ENCODE data around the gene MAP2K3. TPM values are rescaled to one million over a fixed set of nuclear protein-coding genes. Genes with fewer than 3 reads are reported as not detected.
"Not testable (repeated sequence)": the region's sequence is repeated elsewhere in the genome, so short reads cannot be mapped to it uniquely, and the experiment has no call there.

Gene MAP2K3
- polyA plus RNA-seq, 1 donor = 49.7 TPM

DNA sequence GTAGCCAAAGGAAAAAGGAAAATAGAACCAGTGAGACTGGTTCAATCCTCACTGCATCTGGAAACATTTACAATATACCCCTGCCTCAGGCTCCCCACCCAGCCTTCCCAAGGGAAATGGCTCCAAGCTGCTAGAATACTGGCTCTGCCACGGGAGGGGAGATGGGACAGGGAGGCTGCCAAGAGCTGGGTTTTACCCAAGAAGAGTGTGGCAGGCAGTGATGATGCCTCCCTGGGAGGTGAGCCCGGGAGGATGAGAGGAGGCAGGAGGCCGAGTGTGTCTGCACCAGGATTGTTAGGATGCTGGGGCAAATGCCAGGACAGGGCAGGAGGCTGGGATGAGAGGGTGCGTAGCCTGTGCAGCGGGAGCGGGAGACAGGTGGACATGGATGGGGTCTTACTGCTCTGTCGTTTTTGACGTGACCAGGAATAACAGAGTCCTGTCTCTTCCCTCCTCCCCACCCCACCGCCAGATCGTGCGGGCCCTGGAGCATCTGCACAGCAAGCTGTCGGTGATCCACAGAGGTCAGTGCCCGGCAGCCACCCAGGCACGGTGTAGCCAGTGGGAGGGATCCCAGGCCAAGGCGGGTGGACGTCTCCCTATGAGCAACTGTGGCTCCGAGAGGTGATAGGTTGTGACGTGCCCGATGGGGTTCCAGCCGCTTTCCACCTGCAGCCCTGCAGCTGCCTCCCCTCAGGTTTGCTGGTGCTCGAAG lies 18.4 kb downstream of the MAP2K3 start:
- H3K27me3 ChIP-seq (ENCODE audit: control insufficient read depth, insufficient read depth, low read length) = no peaks in the 10 kb centered on the region
- 79% methylated on average over 5 of the region's 21 CpGs for WGBS (ENCODE audit: insufficient coverage, low lambda C conversion rate)
- H3K4me1 ChIP-seq (ENCODE audit: control insufficient read depth, insufficient read depth, low read length) = no peaks in the 10 kb centered on the region
- no peak overlapping the region for H3K27ac ChIP-seq (ENCODE audit: low read length)
- H3K36me3 ChIP-seq (ENCODE audit: control insufficient read depth, insufficient read depth, low read length) = peaks cover 57% of the 10 kb centered on the region
- H3K4me3 ChIP-seq (ENCODE audit: low read length) = no peak overlapping the region
- no peak for DNase-seq
- H3K9me3 ChIP-seq (ENCODE audit: control insufficient read depth, low read depth, low read length) = peaks cover 11% of the 10 kb centered on the region

DNA sequence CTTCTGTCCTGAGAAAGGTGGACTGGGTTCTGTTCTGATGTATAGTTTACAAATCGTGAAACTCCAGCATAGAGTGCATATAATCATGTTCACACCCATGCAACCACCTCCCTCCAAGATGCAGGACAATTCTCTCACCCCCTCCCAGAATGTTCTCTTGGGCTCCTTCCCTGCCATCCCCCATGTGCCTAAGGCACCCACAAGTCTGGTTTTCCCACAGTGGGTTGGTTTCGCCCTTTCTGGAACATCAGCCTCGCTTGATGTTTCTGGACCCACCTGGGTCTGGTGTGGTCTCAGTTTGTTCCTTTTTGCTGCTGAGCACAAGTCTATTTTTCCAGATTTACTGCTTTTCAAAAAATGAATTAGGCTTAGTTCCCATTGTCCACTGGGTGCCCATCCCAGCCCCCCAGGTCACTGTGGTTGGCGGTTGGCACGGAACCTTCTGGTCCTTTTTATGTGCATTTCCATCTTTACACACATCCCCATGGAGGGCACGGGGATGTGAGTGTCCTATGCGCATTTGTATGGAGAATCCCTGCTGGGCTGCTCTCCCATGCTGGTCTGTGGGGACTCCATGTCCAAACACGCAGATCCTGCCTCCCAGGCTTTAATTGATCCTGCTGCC lies 19.0 kb downstream of the MAP2K3 start:
- no peak for DNase-seq
- Histone ChIP-seq H3K27me3 (ENCODE audit: control insufficient read depth, insufficient read depth, low read length) (no peaks in the 10 kb centered on the region), H3K27ac (ENCODE audit: low read length) (no peak overlapping the region), H3K4me3 (ENCODE audit: low read length) (no peak overlapping the region), H3K36me3 (ENCODE audit: control insufficient read depth, insufficient read depth, low read length) (peaks cover 54% of the 10 kb centered on the region), H3K4me1 (ENCODE audit: control insufficient read depth, insufficient read depth, low read length) (no peaks in the 10 kb centered on the region), H3K9me3 (ENCODE audit: control insufficient read depth, low read depth, low read length) (peaks cover 9% of the 10 kb centered on the region)
- 100% methylated on average over 1 of the region's 8 CpGs for WGBS (ENCODE audit: insufficient coverage, low lambda C conversion rate)

DNA sequence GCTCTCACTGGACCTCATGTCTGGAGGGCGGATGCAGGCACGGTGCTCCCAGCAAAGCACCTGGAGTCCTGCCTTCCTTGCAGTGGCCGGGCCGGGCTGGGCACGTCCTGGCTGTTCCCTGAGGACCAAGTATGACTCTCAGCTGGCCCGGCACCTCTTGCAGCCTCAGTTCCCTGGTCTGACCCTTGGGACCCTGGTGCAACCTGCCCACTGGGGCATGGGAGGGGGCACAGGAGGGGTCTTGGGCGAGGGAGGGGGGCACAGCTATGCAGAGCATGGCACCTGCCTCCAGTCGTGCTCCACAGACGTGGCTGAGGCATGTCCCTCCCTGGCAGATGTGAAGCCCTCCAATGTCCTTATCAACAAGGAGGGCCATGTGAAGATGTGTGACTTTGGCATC lies 19.6 kb downstream of the MAP2K3 start:
- Histone ChIP-seq H3K27me3 (ENCODE audit: control insufficient read depth, insufficient read depth, low read length) (no peaks in the 10 kb centered on the region), H3K9me3 (ENCODE audit: control insufficient read depth, low read depth, low read length) (peaks cover 13% of the 10 kb centered on the region), H3K4me3 (ENCODE audit: low read length) (no peak overlapping the region), H3K27ac (ENCODE audit: low read length) (no peak overlapping the region), H3K36me3 (ENCODE audit: control insufficient read depth, insufficient read depth, low read length) (peaks cover 56% of the 10 kb centered on the region), H3K4me1 (ENCODE audit: control insufficient read depth, insufficient read depth, low read length) (no peaks in the 10 kb centered on the region)
- DNase-seq = no peak
- WGBS (ENCODE audit: insufficient coverage, low lambda C conversion rate) = no CpG with 5 or more reads among the region's 9 CpGs

DNA sequence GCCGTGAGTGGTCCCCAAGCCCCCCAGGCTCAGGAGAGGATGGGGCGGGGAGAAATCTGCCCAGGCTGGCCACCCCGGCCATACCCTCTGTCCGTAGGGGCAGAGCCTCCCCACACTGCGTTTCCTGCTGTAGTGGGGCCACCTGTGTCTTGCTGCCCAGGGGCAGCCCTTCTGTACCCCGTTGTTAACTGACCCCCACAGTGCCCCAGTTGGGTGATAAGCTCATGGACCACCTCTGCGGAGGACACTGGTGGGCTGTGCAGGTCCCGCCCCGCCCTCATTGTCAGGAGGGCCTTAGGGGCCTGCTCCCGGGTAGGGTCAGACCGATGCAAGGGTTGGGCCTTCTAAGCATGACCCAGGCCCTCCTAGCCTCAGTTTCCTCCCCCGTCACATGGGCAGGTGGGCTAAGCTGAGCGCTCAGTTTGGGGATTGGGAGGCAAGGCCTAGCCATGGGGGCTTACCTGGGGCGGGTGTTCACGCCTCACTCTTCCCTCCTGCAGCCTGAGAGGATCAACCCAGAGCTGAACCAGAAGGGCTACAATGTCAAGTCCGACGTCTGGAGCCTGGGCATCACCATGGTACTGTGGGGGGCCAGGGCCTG lies 20.1 kb downstream of the MAP2K3 start:
- not testable (repeated sequence) for H3K27me3 ChIP-seq (ENCODE audit: control insufficient read depth, insufficient read depth, low read length); DNase-seq; H3K4me1 ChIP-seq (ENCODE audit: control insufficient read depth, insufficient read depth, low read length); H3K27ac ChIP-seq (ENCODE audit: low read length); H3K4me3 ChIP-seq (ENCODE audit: low read length)
- Histone ChIP-seq H3K9me3 (ENCODE audit: control insufficient read depth, low read depth, low read length) (peaks cover 13% of the 10 kb centered on the region), H3K36me3 (ENCODE audit: control insufficient read depth, insufficient read depth, low read length) (peaks cover 53% of the 10 kb centered on the region)
- no CpG with 5 or more reads among the region's 17 CpGs for WGBS (ENCODE audit: insufficient coverage, low lambda C conversion rate)

DNA sequence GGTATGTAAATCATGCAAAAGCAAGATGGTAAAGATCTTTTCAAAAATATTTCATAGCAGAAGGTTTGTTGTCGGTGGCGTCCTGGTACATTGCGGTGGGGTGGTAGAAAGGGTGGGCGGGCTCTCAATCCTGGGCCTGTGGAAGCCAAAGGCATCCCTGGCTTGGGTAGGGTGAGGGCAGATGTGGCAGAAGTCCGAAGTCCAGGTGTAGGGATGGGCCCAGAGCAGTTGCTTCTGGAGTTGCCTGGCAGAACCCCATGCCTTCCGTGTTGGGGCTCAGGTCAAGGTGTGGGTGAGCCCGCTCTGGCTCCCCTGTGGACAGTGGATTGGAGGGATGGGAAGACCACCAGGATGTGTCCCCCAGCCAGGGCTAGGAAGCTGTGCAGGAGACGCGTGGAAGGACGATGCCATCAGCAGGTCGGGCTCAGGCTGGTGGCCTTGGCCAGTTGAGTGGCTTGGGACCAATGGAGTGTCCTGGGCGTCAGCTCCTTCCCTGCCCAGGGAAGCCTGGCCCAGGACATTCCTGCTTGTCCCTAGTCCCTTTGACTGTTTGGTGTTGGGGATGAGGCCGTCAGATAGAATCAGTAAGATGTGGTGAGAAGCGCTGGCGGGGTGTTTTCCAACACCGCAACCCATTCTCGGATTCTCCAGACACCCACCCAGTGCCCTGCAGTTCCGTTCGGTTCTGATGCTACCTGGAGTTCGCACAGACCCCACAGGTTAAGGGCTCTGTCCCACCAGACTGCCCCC lies 21.1 kb downstream of the MAP2K3 start:
- WGBS (ENCODE audit: insufficient coverage, low lambda C conversion rate) = no CpG with 5 or more reads among the region's 20 CpGs
- DNase-seq; H3K4me3 ChIP-seq (ENCODE audit: low read length); H3K4me1 ChIP-seq (ENCODE audit: control insufficient read depth, insufficient read depth, low read length); H3K27ac ChIP-seq (ENCODE audit: low read length); H3K27me3 ChIP-seq (ENCODE audit: control insufficient read depth, insufficient read depth, low read length): not testable (repeated sequence)
- H3K9me3 ChIP-seq (ENCODE audit: control insufficient read depth, low read depth, low read length) = peaks cover 10% of the 10 kb centered on the region
- peaks cover 49% of the 10 kb centered on the region for H3K36me3 ChIP-seq (ENCODE audit: control insufficient read depth, insufficient read depth, low read length)

DNA sequence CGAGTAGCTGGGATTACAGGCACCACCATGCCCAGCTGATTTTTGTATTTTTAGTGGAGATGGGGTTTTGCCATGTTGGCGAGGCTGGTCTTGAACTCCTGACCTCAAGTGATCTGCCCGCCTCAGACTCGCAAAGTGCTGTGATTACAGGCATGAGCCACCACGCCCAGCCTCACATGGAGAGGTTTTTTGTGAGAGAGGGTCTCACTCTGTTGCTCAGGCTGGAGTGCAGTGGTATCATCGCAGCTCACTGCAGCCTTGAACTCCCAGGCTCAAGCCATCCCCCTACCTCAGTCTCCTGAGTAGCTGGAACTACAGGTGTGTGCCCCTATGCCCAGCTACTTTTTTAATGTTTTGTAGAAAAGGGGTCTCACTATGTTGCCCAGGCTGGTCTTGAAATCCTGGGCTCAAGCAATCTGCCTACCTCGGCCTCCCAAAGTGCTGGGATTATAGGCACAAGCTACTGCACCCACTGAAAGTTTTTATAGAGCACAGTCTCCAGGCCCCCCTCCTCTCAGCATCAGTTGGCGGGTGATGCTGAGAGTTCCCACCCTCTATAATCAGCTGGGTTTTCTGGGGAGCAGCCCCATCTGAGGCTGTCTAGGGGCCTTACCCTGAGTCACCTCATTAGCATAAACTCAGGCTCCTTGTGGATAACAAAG lies 22.2 kb downstream of the MAP2K3 start:
- H3K4me1 ChIP-seq (ENCODE audit: control insufficient read depth, insufficient read depth, low read length); H3K27ac ChIP-seq (ENCODE audit: low read length); H3K27me3 ChIP-seq (ENCODE audit: control insufficient read depth, insufficient read depth, low read length); H3K4me3 ChIP-seq (ENCODE audit: low read length); DNase-seq: not testable (repeated sequence)
- Histone ChIP-seq H3K36me3 (ENCODE audit: control insufficient read depth, insufficient read depth, low read length) (peaks cover 42% of the 10 kb centered on the region), H3K9me3 (ENCODE audit: control insufficient read depth, low read depth, low read length) (peaks cover 10% of the 10 kb centered on the region)
- WGBS (ENCODE audit: insufficient coverage, low lambda C conversion rate) = no CpG with 5 or more reads among the region's 8 CpGs

DNA sequence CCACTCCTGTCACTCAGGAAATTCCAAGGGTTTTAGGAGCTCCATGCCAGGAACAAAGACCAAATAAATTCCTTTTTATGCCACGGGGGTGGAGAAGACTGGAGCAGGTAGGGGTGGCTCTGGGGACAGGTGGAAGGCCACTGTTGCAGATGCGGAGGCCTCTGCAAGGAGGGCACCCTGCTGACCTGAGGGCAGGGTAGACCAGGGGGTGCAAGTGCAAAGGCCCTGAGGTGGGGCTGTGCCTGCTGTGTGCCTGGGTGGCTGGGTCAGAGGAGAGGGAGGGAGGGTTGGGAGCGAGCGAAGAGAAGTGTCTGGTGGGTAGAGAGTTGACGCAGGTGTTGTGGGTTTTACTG lies 22.7 kb downstream of the MAP2K3 start:
- Histone ChIP-seq H3K9me3 (ENCODE audit: control insufficient read depth, low read depth, low read length) (peaks cover 10% of the 10 kb centered on the region), H3K36me3 (ENCODE audit: control insufficient read depth, insufficient read depth, low read length) (peaks cover 42% of the 10 kb centered on the region)
- WGBS (ENCODE audit: insufficient coverage, low lambda C conversion rate) = no CpG with 5 or more reads among the region's 5 CpGs
- H3K27me3 ChIP-seq (ENCODE audit: control insufficient read depth, insufficient read depth, low read length); H3K4me1 ChIP-seq (ENCODE audit: control insufficient read depth, insufficient read depth, low read length); H3K27ac ChIP-seq (ENCODE audit: low read length); H3K4me3 ChIP-seq (ENCODE audit: low read length); DNase-seq: not testable (repeated sequence)

DNA sequence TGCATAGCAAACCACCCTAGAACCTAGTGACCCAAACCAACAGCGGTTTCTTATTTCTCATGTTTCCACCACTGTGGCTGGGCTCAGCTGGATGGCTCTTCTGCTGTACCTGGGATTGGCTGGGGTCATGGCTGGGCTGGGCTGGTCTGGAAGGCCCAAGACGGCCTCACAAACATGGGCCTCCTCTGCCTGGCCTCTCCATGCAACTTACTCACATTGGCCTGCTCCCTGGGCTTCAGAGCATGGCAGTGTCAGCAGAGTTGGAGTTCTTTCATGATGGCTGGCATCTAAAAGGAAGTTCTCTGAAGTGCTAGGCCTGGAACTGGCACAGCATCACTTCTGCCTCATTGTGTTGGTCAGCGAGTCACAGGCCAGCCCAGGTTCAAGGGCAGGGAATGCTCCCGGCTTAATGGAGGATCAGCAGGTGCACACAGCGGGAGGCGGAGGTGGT lies 24.4 kb downstream of the MAP2K3 start:
- H3K9me3 ChIP-seq (ENCODE audit: control insufficient read depth, low read depth, low read length); H3K4me1 ChIP-seq (ENCODE audit: control insufficient read depth, insufficient read depth, low read length); DNase-seq; H3K27me3 ChIP-seq (ENCODE audit: control insufficient read depth, insufficient read depth, low read length); H3K27ac ChIP-seq (ENCODE audit: low read length); H3K4me3 ChIP-seq (ENCODE audit: low read length): not testable (repeated sequence)
- H3K36me3 ChIP-seq (ENCODE audit: control insufficient read depth, insufficient read depth, low read length) = peaks cover 34% of the 10 kb centered on the region
- no CpG with 5 or more reads among the region's 6 CpGs for WGBS (ENCODE audit: insufficient coverage, low lambda C conversion rate)

DNA sequence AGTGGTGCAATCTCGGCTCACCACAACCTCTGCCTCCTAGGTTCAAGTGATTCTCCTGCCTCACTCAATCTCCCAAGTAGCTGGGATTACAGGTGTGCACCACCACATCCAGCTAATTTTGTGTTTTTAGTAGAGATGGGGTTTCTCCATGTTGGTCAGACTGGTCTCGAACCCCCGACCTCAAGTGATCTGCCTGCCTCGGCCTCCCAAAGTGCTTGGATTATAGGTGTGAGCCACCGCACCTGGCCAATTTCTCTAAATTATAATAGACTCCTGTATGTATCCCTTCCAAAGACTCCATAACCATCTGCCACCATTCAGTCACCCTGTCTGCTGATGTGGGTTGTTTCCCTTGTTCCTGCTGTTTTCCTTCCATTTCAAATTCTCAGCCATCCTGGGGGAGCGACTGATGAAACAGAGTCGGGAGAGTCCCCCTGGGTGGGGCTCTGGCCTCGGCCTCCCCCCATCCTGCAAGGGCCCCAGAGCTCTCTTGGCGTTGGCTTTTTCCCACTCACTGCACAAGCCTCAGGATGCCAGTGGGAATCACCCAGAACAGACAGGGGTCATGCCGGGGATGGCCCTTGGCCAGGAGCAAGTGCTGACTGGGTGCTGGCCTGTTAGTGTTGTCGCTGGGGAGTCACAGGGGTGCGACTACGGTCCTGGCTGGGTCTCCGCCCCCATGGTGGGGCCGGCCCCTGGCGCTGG lies 25.7 kb downstream of the MAP2K3 start:
- H3K9me3 ChIP-seq (ENCODE audit: control insufficient read depth, low read depth, low read length); H3K4me3 ChIP-seq (ENCODE audit: low read length); H3K27ac ChIP-seq (ENCODE audit: low read length); H3K4me1 ChIP-seq (ENCODE audit: control insufficient read depth, insufficient read depth, low read length); H3K27me3 ChIP-seq (ENCODE audit: control insufficient read depth, insufficient read depth, low read length); DNase-seq: not testable (repeated sequence)
- H3K36me3 ChIP-seq (ENCODE audit: control insufficient read depth, insufficient read depth, low read length) = peaks cover 43% of the 10 kb centered on the region
- WGBS (ENCODE audit: insufficient coverage, low lambda C conversion rate) = no CpG with 5 or more reads among the region's 16 CpGs

All from large intestine (tissue), 3 donors.